Hematopoietic multipotent progenitor cell treated with erythropoietin and hydrocortisone succinate and interleukin-3 and kit ligand, for 8 days (in vitro differentiated cells): Measurements from ENCODE around the gene SSC5D.

Source experiments
- DNase-seq: peaks from one replicate; pipeline ENCODE4 v3.0.0-alpha.2; 2015

SSC5D gene

DNA sequence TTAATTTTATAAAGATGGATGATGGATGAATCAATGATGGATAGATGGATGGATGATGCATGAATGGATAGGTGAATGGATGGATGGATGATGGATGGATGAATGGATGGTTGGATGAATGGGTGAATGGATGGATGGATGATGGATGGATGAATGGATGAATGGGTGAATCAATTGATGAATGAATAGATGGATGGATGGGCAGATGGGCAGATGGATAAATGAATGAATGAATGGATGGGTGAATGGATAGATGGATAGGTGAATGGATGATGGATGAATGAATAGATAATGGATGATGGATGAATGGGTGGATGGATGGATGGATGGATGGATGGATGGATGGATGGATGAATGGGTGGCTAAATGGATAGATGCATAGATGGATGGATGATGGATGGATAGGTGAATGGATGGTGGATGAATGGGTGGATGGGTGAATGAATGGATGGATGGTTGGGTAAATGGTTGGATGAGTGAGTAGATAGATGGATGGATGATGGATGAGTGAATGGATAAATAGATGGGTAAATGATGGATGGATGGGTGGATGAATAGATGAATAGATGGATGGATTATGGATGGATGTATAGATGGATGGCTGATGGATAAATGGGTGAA lies 79.6 kb downstream of the SSC5D start:
- no peak for DNase-seq
